Tibial artery (tissue), 4 donors: ENCODE measurements around the gene DBN1.

Experiments
- DNase-seq, 2 donors: peaks; one replicate each; pipeline ENCODE4 v3.0.0-alpha.2; 2019
- H3K27ac ChIP-seq, 2 donors: fragments of 200-600 bp; sonication (generic) in 1 of 2; 1 replicate in 1 of 2; 2 replicates in 1 of 2; pipeline ENCODE4 v1.5.1; 2018 to 2019; ENCODE audit warnings: mild to moderate bottlenecking in 1 of 2
- H3K27me3 ChIP-seq, 2 donors: fragments of 200-600 bp; sonication (generic) in 1 of 2; one replicate each; pipeline versions ENCODE4 v1.5.1 to v1.6.0; 2016 to 2019
- H3K36me3 ChIP-seq, 3 donors: fragments of 200-600 bp; sonication (generic) in 2 of 3; one replicate each; pipeline ENCODE4 v1.5.1; 2016 to 2019; ENCODE audit warnings: mild to moderate bottlenecking in 2 of 3
- H3K4me1 ChIP-seq, 4 donors: fragments of 200-600 bp; sonication (generic) in 2 of 4; 1 replicate in 3 of 4; 2 replicates in 1 of 4; pipeline ENCODE4 v1.5.1; 2016 to 2019
- H3K4me3 ChIP-seq, 2 donors: fragments of 200-600 bp; sonication (generic) in 1 of 2; 1 replicate in 1 of 2; 2 replicates in 1 of 2; pipeline ENCODE4 v1.5.1; 2018 to 2019; ENCODE audit warnings: mild to moderate bottlenecking in 2 of 2
- H3K9me3 ChIP-seq, 3 donors: fragments of 200-600 bp; sonication (generic) in 1 of 3; one replicate each; pipeline ENCODE4 v1.5.1; 2016 to 2019
- CTCF ChIP-seq, 2 experiments: fragments of 200-600 bp in 1 of 2; fragments of 450-650 bp in 1 of 2; IDR thresholded peaks; one replicate each; pipeline ENCODE4 v1.5.1; 2017 to 2019; ENCODE audit warnings: antibody characterized with exemption in 2 of 2, mild to moderate bottlenecking in 1 of 2, moderate library complexity in 1 of 2
- intact Hi-C: fragments of 100-400 bp; cut with DNase I; formaldehyde crosslinking; loops from one replicate; pipeline ENCODE4 v1.15.0; 2023; ENCODE audit warnings: low total_unique reads

The DBN1 gene

DNA sequence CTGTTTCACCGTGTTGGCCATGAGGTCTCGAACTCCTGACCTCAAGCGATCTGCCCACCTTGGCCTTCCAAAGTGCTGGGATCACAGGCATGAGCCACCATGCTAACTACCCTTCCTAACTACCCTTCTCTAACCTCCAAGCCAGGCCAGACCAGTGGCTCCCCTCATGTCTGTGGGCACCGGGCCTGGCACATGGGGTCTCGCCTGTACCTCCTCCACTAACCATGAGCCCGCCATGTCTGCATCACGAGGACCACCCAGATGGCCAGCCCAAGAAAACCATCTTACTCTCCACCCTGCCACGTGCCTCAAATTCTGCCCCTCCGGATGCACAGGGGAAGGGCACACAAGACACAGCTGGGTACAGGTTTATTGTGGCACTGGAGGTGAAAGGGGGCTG is 9.6 kb upstream of the DBN1 start:
- Histone ChIP-seq H3K36me3 (peaks cover 51 to 69% (median 56%) of the 10 kb centered on the region in 3 donors), H3K27me3 (no peaks in the 10 kb centered on the region), H3K27ac (peak overlapping the region; percentile 67 to 100), H3K4me3 (no peak overlapping the region), H3K4me1 (peaks cover 0 to 76% (median 51%) of the 10 kb centered on the region in 4 donors), H3K9me3 (no peaks in the 10 kb centered on the region)
- no peak for DNase-seq
- TF ChIP-seq CTCF (IDR thresholded peaks at IDR 0.05) = no peak
- intact Hi-C loops = no loop called here

DNA sequence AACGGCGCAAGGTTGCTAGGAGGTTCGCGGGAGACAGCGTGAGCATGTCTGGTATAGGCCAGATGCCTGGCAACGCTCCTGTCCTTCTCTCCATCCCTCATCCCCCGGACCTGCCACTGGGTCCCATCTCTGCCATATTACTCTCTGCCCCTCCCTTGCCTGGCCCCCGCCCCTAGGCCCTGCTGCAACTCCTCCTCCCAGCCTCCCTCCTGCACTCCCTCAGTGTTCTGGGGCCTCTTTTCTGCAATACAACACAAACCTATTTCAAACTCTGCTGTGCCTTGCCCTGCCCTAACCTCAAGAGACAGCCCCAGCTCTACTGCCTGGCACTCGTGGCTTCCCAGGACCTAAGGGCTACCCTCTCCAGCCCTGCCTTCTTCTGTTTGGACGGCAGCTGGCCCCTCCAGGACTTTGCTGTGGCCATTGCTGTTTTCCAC is 8.9 kb upstream of the DBN1 start:
- H3K9me3 ChIP-seq = no peaks in the 10 kb centered on the region
- H3K27me3 ChIP-seq = no peaks in the 10 kb centered on the region
- intact Hi-C loops = no loop called here
- peak overlapping the region; percentile 67 to 100 for H3K27ac ChIP-seq
- H3K36me3 ChIP-seq = peaks cover 44 to 62% (median 49%) of the 10 kb centered on the region in 3 donors
- H3K4me1 ChIP-seq = peaks cover 0 to 83% (median 52%) of the 10 kb centered on the region in 4 donors
- no peak for TF ChIP-seq CTCF (IDR thresholded peaks at IDR 0.05)
- DNase-seq = no peak
- H3K4me3 ChIP-seq = no peak overlapping the region

- Histone ChIP-seq H3K4me3 (no peak overlapping the region), H3K36me3 (peaks cover 25 to 36% (median 25%) of the 10 kb centered on the region in 3 donors), H3K9me3 (no peaks in the 10 kb centered on the region), H3K27me3 (no peaks in the 10 kb centered on the region), H3K4me1 (peaks cover 0 to 97% (median 73%) of the 10 kb centered on the region in 4 donors), H3K27ac (peak overlapping the region; percentile 75 to 100)
- intact Hi-C loops = no loop called here
- no peak for TF ChIP-seq CTCF (IDR thresholded peaks at IDR 0.05)
- DNase-seq = peak in 1 of 2 donors; percentile 84
These were observed 6.3 kb upstream of the DBN1 start for GRCh38 chr5:177479774-177480173.

- Histone ChIP-seq H3K4me3 (no peak overlapping the region), H3K4me1 (peaks cover 0 to 97% (median 74%) of the 10 kb centered on the region in 4 donors), H3K27ac (peak overlapping the region; percentile 75 to 100), H3K27me3 (no peaks in the 10 kb centered on the region), H3K9me3 (no peaks in the 10 kb centered on the region), H3K36me3 (peaks cover 21 to 28% (median 24%) of the 10 kb centered on the region in 3 donors)
- DNase-seq = peak; percentile 93 to 94
- intact Hi-C loops = no loop called here
- no peak for TF ChIP-seq CTCF (IDR thresholded peaks at IDR 0.05)
These were observed 5.5 kb upstream of the DBN1 start for GRCh38 chr5:177478711-177479646.

- Histone ChIP-seq H3K27me3 (no peaks in the 10 kb centered on the region), H3K4me1 (peaks cover 0 to 89% (median 73%) of the 10 kb centered on the region in 4 donors)
- intact Hi-C loops = no loop called here
These were observed 4.5 kb upstream of the DBN1 start for GRCh38 chr5:177477701-177478477.

More at GRCh38 chr5:177477701-177478477, 4.5 kb upstream of the DBN1 start:
- TF ChIP-seq CTCF (IDR thresholded peaks at IDR 0.05) = no peak
- Histone ChIP-seq H3K9me3 (no peaks in the 10 kb centered on the region), H3K27ac (peak overlapping the region; percentile 75 to 100), H3K4me3 (no peak overlapping the region), H3K36me3 (peaks cover 10 to 17% (median 13%) of the 10 kb centered on the region in 3 donors)
- no peak for DNase-seq
